Measurements from ENCODE around the gene FAM13B.

DNA sequence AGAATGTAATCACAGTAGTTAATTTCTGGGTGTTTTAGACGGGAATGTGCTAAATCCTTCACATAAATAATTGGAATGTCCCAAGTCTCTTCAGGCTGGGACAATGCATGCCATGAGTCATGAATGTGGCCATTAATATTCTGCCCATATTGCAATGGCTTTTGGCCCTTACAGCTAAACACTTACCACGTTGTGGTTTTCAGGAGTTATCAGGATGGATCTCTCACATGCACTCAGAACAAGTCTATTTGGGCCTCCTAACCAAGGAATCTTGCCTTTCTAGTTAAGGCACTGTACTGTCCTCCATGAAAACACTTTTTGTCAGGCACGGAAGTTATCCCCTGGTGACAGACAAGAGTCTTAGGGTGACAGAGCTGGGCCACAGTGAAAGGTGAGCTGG, 110.9 kb downstream of the FAM13B start:
- TF ChIP-seq TAF1 (IDR thresholded peaks at IDR 0.05; ENCODE audit: borderline replicate concordance, insufficient read depth, low read length) (no peak), POLR2AphosphoS5 (IDR thresholded peaks at IDR 0.05; ENCODE audit: low read depth, low read length) (no peak), FOXP2 (optimal IDR thresholded peaks at IDR 0.05; ENCODE audit: borderline replicate concordance, extremely low read depth, extremely low read length, insufficient read depth) (no peak)
- TF ChIP-seq, protein P1, sequence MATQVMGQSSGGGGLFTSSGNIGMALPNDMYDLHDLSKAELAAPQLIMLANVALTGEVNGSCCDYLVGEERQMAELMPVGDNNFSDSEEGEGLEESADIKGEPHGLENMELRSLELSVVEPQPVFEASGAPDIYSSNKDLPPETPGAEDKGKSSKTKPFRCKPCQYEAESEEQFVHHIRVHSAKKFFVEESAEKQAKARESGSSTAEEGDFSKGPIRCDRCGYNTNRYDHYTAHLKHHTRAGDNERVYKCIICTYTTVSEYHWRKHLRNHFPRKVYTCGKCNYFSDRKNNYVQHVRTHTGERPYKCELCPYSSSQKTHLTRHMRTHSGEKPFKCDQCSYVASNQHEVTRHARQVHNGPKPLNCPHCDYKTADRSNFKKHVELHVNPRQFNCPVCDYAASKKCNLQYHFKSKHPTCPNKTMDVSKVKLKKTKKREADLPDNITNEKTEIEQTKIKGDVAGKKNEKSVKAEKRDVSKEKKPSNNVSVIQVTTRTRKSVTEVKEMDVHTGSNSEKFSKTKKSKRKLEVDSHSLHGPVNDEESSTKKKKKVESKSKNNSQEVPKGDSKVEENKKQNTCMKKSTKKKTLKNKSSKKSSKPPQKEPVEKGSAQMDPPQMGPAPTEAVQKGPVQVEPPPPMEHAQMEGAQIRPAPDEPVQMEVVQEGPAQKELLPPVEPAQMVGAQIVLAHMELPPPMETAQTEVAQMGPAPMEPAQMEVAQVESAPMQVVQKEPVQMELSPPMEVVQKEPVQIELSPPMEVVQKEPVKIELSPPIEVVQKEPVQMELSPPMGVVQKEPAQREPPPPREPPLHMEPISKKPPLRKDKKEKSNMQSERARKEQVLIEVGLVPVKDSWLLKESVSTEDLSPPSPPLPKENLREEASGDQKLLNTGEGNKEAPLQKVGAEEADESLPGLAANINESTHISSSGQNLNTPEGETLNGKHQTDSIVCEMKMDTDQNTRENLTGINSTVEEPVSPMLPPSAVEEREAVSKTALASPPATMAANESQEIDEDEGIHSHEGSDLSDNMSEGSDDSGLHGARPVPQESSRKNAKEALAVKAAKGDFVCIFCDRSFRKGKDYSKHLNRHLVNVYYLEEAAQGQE (IDR thresholded peaks at IDR 0.05; ENCODE audit: insufficient read depth in 1 of 2, low read depth in 2 of 2, low read length in 2 of 2), result no peak
